ENCODE results near the gene ESD.
A peak's percentile ranks its signal among the peaks of the same experiment; 100 is the strongest.

ESD gene

GRCh38 chr13:46738766-46739165 lies 58.2 kb downstream of the ESD start:
- H3K4me3 ChIP-seq (ENCODE audit: low read depth, low read length): no peak overlapping the region
- no peaks in the 10 kb centered on the region for H3K27me3 ChIP-seq
- no peak for TF ChIP-seq CTCF (IDR thresholded peaks at IDR 0.05; ENCODE audit: low read depth, low read length)
- peaks cover 25% of the 10 kb centered on the region for H3K36me3 ChIP-seq
- no peak for DNase-seq
- no peaks in the 10 kb centered on the region; the same call in none of the 2 replicates for H3K4me1 ChIP-seq
- H3K9me3 ChIP-seq: no peaks in the 10 kb centered on the region

- TF ChIP-seq CTCF (IDR thresholded peaks at IDR 0.05; ENCODE audit: low read depth, low read length): no peak
- no peak for DNase-seq
- no peaks in the 10 kb centered on the region for H3K27me3 ChIP-seq
- no peak overlapping the region for H3K4me3 ChIP-seq (ENCODE audit: low read depth, low read length)
- no peaks in the 10 kb centered on the region for H3K9me3 ChIP-seq
- H3K4me1 ChIP-seq: no peaks in the 10 kb centered on the region; the same call in none of the 2 replicates
- peaks cover 28% of the 10 kb centered on the region for H3K36me3 ChIP-seq
Observed at GRCh38 chr13:46738055-46738454, 58.9 kb downstream of the ESD start.

- no peaks in the 10 kb centered on the region for H3K27me3 ChIP-seq
- no peak for DNase-seq
- H3K4me1 ChIP-seq: peaks cover 5% of the 10 kb centered on the region
- H3K36me3 ChIP-seq: peaks cover 27% of the 10 kb centered on the region
- H3K4me3 ChIP-seq (ENCODE audit: low read depth, low read length): no peak overlapping the region
- TF ChIP-seq CTCF (IDR thresholded peaks at IDR 0.05; ENCODE audit: low read depth, low read length): no peak
- no peaks in the 10 kb centered on the region for H3K9me3 ChIP-seq
Observed at GRCh38 chr13:46736541-46737310, 60.2 kb downstream of the ESD start.

GRCh38 chr13:46735425-46735824 lies 61.5 kb downstream of the ESD start:
- Histone ChIP-seq H3K27me3 (no peaks in the 10 kb centered on the region), H3K4me3 (ENCODE audit: low read depth, low read length) (no peak overlapping the region), H3K36me3 (peaks cover 29% of the 10 kb centered on the region), H3K4me1 (peaks cover 5% of the 10 kb centered on the region), H3K9me3 (no peaks in the 10 kb centered on the region)
- DNase-seq: no peak
- no peak for TF ChIP-seq CTCF (IDR thresholded peaks at IDR 0.05; ENCODE audit: low read depth, low read length)

- no peak for TF ChIP-seq CTCF (IDR thresholded peaks at IDR 0.05; ENCODE audit: low read depth, low read length)
- no peaks in the 10 kb centered on the region for H3K27me3 ChIP-seq
- DNase-seq: no peak
- H3K36me3 ChIP-seq: peaks cover 51% of the 10 kb centered on the region
- H3K4me3 ChIP-seq (ENCODE audit: low read depth, low read length): no peak overlapping the region
- H3K4me1 ChIP-seq: peaks cover 5% of the 10 kb centered on the region; the same call in 1 of the 2 replicates
- no peaks in the 10 kb centered on the region for H3K9me3 ChIP-seq
Observed at GRCh38 chr13:46731535-46731934, 65.4 kb downstream of the ESD start.

GRCh38 chr13:46728777-46729176 lies 68.2 kb downstream of the ESD start:
- peaks cover 71% of the 10 kb centered on the region for H3K36me3 ChIP-seq
- no peaks in the 10 kb centered on the region for H3K27me3 ChIP-seq
- no peaks in the 10 kb centered on the region for H3K9me3 ChIP-seq
- DNase-seq: peak; percentile 22
- H3K4me1 ChIP-seq: peaks cover 5% of the 10 kb centered on the region; the same call in 1 of the 2 replicates
- TF ChIP-seq CTCF (IDR thresholded peaks at IDR 0.05; ENCODE audit: low read depth, low read length): peak; percentile 48
- H3K4me3 ChIP-seq (ENCODE audit: low read depth, low read length): no peak overlapping the region

Data from BE2C (cell line).